DND-41 (cell line): ENCODE results near the gene CNTLN.

ENCODE experiments used
- CTCF ChIP-seq: IDR thresholded peaks from 2 replicates; pipeline ENCODE4 v1.5.1; 2012; ENCODE audit warnings: borderline replicate concordance, low read length, moderate library complexity, mild to moderate bottlenecking; ENCODE audit not compliant: poor library complexity, severe bottlenecking; ENCODE audit errors: extremely low read depth
- EZH2 ChIP-seq: IDR thresholded peaks from 3 replicates; pipeline ENCODE4 v1.6.1; 2012; ENCODE audit warnings: borderline replicate concordance, low read depth, mild to moderate bottlenecking, moderate library complexity, low read length, inconsistent platforms; ENCODE audit not compliant: severe bottlenecking

- TF ChIP-seq CTCF, result no peak
- no peak for TF ChIP-seq EZH2
Measured at GRCh38 chr9:17225407-17225806, 90.6 kb downstream of the CNTLN start.
